ENCODE results near the gene CD101. TPM values are rescaled to one million over a fixed set of nuclear protein-coding genes. Genes with fewer than 3 reads are reported as not detected.

CD101 gene
- polyA plus RNA-seq, 4 donors = 1.7 to 2.5 (median 2.0) TPM

DNA sequence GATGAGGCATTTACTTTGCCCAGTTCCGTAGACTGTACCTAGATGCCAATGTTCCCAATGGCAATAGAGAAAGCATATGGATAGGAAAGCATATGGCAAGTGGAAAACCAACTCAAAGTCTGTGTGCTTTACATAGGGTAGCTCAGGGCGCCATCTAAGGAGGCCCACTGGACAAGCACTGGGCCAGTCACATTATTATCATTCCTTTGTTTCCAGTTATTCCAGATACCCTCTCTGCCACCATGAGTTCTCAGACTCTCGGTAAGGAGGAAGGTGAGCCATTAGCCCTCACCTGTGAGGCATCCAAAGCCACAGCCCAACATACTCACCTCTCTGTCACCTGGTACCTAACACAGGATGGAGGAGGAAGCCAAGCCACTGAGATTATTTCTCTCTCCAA, 9.8 kb downstream of the CD101 start:
- no peak for DNase-seq (ENCODE audit: low read depth in 4 of 4, low spot score in 3 of 4)

DNA sequence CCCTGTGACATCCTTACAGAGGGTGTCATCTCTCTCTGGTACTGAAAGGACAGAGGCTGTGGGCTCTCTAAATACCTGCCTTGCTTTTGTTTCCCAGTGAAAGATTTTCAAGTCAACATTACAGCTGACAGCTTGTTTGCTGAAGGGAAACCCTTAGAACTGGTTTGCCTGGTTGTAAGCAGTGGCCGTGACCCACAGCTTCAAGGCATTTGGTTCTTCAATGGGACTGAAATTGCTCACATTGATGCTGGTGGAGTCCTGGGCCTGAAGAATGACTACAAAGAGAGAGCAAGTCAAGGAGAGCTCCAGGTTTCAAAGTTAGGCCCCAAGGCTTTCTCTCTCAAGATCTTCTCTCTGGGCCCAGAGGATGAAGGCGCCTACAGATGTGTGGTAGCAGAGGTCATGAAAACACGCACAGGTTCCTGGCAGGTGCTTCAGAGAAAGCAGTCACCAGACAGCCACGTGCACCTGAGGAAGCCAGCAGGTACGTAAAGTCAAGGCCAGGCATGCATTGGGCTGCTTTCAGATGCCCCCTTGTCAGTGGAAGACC, 11.8 kb downstream of the CD101 start:
- peak; percentile 12 to 47 (median 24) for DNase-seq (ENCODE audit: low read depth in 4 of 4, low spot score in 3 of 4)

DNA sequence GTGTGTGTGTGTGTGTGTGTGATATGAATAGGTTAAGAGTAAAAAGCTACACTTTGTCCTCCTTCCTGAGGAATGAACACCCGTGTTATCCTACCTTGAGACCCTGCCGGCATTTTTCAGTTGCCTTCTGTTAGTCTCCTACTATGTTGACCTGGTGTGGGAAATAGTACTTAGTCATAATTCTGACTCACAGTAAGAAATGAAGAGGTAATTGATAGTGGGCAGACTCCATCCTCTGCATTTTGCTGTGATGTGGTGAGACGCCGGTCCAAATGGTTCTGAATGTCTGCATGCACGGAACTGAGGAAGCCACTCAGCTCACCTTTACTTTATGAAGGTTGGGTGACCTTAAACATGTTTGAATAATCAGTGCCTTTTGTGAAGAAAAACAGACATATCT, 12.6 kb downstream of the CD101 start:
- no peak for DNase-seq (ENCODE audit: low read depth in 4 of 4, low spot score in 3 of 4)

DNA sequence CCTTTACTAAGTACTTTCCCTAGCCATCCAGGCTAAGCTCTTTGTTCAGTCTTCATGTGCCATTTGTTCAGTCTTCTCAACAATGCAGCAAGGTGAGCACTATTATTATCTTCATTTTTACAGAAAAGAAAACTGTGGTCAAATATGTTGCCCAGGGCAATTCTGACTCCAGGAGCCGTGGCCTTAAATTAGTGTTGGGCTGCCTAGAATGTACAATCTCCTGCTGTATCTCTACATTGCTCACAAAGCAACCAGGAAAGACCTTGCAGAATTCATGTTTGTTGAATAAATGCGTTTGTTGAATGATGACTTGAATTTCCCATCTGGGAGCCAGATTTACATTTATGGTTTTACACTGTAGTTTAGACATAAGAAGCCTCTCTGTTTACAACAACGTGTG, 14.2 kb downstream of the CD101 start:
- no peak for DNase-seq (ENCODE audit: low read depth in 4 of 4, low spot score in 3 of 4)

DNA sequence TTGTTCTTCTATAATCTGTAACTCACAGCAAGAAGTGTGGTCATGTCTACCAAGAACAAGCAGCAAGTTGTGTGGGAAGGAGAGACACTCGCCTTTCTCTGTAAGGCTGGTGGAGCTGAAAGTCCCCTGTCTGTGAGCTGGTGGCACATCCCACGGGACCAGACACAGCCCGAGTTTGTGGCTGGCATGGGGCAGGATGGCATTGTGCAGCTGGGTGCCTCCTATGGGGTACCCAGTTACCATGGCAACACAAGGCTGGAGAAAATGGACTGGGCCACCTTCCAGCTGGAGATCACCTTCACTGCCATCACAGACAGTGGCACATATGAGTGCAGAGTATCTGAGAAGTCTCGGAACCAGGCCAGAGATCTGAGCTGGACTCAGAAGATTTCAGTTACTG, 15.5 kb downstream of the CD101 start:
- DNase-seq (ENCODE audit: low read depth in 4 of 4, low spot score in 3 of 4) = no peak

DNA sequence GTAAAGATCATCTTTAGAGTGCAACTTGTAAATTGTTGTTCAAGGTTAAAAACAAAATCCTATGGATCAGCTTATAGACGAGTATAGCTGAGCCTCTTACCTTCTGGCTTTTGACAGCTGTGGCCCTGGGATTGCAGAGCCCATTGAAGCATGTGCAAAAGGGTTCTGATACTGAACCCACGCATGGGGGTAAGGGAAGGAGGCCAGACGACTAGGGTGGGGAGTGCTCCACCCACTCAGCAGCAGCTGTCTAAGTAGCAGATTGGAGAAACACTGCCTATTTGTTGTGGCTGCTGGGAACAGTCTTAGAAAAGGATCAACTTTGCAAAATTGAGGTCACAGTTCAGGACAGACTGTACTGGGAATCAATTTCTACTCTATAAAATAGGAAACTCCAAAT, 16.1 kb downstream of the CD101 start:
- DNase-seq (ENCODE audit: low read depth in 4 of 4, low spot score in 3 of 4) = no peak

DNA sequence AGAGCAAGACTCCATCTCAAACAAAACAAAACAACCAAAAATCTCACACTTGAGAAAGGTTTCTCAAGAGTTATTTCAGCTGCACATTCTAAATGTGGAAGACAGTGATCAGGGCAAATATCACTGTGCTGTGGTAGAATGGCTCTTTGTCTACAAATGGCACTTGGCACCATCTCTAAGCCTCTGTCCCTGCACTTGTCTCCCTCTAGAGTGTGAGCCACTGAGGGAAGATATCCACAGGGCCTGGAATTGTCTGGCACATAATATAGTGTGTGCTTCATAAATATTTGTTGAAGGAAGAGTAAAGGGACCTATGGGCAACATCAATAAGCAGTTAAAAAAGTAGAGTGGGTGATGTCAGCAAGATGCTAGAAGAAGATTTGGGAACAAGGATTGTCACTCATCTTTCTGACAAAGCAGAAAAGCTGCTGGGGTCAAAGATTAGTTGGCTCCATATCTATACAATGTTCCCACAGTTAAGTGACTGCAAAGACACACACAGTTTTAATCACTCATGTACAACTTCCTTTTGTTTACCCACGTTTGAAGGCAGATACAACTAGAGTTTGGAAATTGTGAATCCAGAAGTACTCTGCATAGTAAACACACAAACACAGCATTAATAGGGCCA, 19.1 kb downstream of the CD101 start:
- DNase-seq (ENCODE audit: low read depth in 4 of 4, low spot score in 3 of 4) = no peak

DNA sequence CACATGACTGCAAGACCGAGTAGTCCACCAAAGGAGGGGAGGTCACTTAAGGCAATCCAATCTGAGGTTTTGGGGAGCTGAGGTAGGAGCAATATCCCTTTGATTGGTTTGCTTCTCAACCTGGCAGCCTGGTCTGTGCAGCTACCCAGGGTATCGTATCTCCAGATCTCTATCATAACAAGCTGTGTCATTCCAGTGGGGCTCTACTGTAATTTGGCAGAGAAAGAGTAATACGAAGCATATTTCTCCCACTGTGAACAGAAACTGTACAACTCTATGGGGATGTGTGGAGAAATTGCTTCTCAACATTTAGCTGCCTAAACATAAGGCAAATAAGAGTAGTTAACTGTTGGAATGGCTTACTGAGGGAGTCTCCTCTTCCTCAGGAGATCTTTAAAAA, 20.6 kb downstream of the CD101 start:
- DNase-seq (ENCODE audit: low read depth in 4 of 4, low spot score in 3 of 4) = no peak

DNA sequence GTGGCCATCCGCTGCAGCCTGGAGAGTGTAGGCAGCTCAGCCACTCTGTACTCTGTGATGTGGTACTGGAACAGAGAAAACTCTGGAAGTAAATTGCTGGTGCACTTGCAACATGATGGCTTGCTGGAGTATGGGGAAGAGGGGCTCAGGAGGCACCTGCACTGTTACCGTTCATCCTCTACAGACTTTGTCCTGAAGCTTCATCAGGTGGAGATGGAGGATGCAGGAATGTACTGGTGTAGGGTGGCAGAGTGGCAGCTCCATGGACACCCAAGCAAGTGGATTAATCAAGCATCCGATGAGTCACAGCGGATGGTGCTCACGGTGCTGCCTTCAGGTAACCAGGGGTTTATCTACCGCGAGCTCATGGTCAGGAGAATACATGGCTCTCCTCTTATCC, 24.0 kb downstream of the CD101 start:
- DNase-seq (ENCODE audit: low read depth in 4 of 4, low spot score in 3 of 4) = no peak

DNA sequence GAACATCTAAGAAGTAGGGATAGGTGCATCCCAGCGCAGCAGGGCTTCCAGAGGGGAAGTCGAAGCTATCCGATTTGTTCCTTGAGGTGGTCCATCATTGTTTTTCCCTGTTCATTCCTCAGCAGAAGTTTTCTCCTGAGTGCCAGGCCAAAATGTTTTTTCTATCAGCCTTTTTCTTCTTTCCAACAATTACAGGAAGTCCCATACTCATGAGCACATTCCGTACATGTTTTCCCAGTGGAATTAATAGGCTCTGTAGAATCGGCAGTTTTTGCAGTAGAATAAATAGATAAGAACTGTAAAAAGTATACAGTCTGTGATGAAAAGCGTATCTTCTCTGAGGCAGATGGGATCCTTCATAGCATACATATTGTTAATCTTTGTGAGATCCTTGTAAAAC, 24.8 kb downstream of the CD101 start:
- DNase-seq (ENCODE audit: low read depth in 4 of 4, low spot score in 3 of 4) = no peak

DNA sequence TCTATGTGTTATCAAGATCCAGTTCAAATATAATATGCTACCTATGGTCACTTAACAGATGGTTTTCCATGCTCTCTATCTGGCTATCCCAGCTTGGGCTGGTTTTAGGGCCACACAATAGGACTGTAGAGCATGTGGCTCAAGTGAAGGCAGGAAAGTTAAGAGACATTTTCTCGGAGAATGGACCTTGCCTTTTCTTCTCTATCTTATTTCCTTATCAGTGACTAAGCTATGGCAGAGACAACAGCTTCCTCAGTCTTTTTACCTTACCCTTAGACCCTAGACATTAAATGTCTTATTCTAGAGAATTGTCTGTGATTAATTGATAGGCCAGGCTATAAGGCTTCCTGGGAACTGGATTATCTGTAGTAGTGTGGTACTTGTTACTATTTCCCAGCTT, 28.1 kb downstream of the CD101 start:
- DNase-seq (ENCODE audit: low read depth in 4 of 4, low spot score in 3 of 4) = no peak

DNA sequence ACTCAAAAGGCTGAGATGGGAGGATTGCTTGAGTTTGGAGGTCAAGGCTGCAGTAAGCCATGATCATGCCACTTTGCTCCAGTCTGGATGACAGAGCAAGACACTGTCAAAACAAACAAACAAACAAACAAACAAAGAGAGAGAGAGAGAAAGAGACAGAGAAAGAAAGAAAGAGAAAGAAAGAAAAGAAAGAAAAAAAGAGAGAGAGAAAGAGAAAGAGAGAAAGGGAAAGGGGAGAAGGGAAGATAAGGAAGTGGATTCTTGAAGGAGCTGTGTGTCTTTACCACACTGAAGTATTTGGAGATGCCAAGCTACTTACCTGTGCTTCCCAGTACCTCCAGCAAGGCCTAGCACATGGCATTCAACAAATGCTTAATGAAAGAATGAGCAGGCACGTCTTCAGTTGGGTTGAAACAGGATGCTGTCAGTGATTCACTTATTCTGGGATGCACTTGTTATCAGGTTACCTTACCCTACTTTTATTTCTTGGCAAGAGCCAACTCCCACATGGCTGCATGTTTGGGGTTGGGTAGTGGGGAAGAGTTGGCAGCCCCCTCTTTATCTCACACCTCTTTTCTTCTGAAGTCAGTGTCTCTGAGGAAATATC, 28.8 kb downstream of the CD101 start:
- no peak for DNase-seq (ENCODE audit: low read depth in 4 of 4, low spot score in 3 of 4)

DNA sequence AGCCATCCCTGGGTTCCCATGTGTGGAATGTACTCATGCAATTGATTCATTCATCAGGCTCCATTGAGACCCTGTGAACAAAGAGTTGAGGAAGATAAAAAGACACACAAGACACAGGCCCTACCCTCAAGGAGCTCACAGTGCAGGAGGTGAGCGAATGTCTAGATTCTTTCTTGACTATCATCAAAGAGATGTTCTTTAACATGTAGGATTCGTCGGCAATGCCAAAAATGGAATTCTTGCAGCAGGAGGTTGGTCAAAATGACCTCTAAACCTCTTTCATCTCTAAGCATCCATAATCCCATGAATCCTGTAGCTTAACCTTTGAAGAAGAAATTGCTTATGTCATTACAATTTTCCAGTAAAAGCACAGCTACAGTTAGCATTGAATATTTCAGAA, 30.7 kb downstream of the CD101 start:
- DNase-seq (ENCODE audit: low read depth in 4 of 4, low spot score in 3 of 4) = no peak

DNA sequence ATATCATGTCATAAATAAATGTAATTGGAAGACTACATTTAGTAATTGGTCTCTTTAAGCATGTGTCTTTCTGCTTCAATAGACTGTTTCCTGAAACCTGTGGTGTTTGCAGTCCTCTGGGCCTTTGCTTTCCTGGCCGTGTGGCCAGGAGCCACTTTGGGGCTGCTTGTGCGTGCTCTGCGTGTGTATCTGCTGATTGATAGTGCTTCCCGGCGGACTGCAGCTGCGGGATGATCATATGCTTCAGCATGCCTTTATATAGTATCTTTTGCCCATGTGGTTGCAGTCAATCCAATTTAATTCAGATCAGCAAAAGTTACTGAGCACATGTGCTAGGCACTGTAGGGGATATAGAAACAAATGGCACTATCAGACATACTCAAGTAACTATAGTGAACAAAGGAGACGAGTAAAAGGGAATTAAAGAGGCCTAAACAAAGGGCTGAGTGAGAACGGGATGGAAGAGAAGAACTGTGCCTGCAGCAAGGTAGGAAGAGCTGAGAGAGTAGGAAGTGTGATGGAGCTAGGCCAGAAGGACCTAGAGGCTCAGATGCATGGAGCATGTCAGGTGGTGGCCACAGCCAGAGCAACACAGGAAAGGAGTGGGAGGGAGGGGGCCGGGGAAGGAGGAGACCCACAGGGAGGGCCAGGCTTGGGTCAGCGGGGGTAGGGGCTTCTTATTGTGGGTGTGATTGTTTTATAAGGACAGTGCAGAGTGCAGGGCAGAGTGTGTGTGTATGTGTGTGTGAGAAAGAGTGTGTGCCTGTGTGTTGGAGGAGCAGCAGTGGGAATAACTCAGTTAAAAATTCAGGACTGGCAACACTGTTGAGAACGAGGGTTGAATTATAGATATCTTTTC, 31.4 kb downstream of the CD101 start:
- DNase-seq (ENCODE audit: low read depth in 4 of 4, low spot score in 3 of 4) = no peak

DNA sequence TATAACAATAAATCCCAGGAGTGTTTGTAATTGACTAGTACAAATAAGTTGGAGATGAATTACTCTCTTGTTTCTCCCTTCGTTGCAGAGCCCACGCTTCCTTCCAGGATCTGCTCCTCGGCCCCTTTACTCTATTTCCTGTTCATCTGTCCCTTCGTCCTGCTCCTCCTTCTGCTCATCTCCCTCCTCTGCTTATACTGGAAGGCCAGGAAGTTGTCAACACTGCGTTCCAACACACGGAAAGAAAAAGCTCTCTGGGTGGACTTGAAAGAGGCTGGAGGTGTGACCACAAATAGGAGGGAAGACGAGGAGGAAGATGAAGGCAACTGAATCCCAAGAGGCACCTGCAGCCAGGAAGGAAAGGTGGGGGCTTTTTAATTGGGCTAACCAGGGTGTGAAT, 32.2 kb downstream of the CD101 start:
- no peak for DNase-seq (ENCODE audit: low read depth in 4 of 4, low spot score in 3 of 4)

DNA sequence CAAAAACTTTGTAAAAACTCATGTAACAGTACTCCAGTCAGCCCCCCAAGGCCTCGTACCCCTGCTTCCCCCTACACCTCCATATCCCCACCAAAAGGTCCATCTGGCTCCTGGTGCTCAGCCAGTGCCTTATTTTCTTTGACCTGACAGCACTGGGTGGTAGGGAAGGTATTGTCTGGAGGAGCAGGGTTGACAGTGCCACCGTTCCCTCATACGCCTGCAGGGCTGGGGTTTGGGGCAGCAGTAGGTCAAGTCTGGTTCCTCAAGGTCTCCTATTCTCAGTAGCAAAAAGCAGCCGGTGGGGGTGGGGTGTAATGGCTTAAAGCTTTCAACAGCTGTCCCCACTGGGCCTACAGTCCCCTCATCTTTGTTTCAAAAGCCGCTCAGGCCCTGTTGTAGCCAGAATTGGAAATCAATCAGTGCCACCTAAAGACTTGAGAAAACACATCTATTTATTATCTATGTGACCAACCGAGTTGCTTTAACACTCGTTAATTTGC, 33.3 kb downstream of the CD101 start:
- DNase-seq (ENCODE audit: low read depth in 4 of 4, low spot score in 3 of 4) = no peak

DNA sequence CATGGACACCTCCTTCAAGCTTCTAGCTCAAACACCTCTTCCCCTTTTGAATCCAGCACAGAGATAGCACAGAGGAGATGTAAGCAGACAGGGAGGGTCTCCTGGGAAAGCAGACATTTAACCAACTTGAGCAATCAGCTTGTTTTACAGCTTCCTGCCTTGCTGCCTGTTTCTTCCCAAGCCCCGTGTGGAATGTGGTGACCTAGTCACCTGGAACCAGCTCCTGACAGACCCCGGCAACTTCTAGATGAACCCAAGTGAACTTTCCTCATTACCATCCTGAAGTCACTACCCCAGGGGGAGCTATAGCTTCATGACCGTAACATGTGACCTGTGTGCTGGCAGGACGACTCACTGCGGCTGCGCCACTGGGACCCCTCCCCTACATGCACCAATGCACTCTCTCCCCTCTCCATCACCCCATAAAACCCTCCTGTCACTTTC, 34.5 kb downstream of the CD101 start:
- DNase-seq (ENCODE audit: low read depth in 4 of 4, low spot score in 3 of 4) = peak in 3 of 4 donors; percentile 59 to 73 (median 64)

DNA sequence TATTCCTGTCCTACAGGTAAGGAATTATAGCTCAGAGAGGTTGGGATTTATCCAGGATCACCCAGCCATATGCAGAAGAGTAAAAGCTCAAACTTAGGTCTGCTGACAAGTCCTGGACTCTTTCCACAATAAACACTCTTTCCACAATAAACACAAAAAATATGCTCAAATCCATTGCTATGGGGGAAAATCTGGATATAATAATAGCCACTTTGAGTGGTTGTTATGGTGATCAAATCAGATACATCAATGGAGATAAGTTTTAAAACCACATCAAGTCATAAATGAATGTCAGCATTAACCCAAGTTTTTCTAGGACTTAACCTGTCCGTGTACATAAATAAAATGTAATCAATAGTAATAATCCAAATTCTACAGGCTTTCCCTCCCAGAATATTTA, 36.2 kb downstream of the CD101 start:
- no peak for DNase-seq (ENCODE audit: low read depth in 4 of 4, low spot score in 3 of 4)

DNA sequence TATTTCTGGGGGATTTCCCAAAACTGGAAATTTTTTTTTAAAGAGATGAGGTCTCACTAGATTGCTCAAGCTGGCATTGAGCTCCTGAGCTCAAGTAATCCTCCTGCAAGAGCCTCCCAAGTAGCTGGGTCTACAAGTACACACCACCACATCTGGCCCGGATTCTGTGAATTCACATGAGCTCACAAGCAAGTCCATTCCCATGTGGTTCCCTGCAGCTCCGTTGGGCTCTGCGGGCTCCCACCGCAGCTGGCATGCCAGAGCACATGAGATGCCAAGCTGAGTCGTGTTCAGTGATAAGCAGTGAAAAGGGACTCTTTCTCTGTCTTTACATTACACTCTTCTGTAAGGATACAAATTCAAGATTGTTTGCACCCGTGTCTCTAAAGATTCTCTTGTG, 36.7 kb downstream of the CD101 start:
- no peak for DNase-seq (ENCODE audit: low read depth in 4 of 4, low spot score in 3 of 4)

DNA sequence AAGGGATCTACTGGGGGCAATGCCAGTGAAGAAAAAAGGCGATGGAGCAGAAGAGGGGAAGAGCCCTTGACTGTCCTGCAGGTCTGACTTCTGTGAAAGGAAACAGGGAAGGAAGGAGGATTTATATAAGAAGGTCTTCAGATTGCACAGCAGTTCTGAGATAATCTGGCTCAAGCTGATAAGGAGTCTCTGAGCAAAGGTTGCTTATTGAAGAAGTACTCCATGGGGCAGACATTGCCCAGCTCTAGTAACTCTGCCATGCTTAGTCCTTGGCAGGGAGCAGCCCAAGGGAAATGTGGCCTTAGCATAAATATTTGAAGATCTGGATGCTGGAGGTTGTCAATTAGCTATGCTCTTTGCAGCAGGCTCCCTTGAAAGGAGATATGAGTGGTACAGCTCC, 42.7 kb downstream of the CD101 start:
- DNase-seq (ENCODE audit: low read depth in 4 of 4, low spot score in 3 of 4) = no peak

DNA sequence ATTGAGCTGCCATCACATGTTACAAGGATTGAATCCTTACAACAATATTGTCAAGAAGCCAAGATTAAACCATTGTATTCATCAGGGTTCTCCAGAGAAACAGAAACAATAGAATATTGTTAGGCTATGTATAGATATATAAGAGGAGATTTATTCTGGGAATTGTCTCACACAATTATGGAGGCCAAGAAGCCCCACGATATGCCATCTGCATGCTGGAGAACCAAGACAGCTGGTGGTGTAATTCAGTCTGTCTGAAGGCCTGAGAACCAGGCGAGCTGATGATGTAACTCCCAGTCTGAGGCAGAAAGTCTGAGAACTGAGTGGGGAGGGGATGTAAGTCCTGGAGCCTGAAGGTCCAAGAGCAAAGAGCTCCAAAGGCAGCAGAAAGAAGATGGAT, 44.1 kb downstream of the CD101 start:
- DNase-seq (ENCODE audit: low read depth in 4 of 4, low spot score in 3 of 4) = no peak

Data from left renal pelvis (tissue), 4 donors.